Measurements from ENCODE around the gene GJD3.

DNA sequence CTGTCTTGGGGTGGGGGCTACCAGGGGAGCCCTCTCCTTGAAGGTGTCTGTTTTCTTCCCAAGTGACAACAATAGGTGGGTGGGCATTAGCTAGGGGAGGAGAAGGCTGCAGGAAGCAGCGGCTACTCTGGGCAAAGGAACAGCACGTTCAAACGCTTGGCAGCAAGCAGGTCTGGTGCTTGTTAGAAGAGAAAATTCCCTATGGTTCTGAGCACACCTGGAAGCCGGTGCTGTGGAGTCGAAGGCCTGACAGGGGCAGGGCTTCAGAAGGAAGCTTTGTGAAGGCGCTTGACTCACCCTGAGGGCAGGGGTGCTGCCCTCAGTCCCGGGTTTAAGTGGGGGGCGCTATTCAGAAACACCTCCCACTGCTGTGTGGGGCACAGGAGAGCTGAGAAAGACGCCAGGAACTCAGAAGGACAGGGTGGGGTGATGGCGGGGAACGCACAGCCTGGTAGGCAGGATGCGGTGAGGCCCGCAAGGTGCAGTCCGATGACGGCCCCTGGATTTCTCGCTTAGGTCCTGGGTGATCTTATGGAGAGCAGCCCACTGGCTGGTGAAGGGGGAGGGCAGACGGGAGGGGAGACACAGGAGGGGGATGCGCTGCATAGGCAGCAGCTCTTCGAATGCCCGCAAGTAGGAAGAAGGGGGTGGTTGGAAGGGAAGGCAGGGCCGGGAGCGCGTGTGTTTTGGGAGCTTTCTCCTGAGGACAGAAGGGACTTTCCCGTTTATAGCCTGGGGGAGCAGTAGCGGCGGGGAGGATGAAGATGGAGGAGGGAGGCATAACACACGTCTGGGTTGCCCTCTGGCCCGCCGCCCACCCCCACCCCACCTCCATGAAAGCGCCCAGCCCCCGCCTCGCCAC lies 3.2 kb downstream of the GJD3 start:
- TF ChIP-seq CTCF (IDR thresholded peaks at IDR 0.05) (no peak), POLR2A (IDR thresholded peaks at IDR 0.05) (no peak)
